IMR-90 (cell line): ENCODE data around the gene TRPM6. TPM values are rescaled to one million over a fixed set of nuclear protein-coding genes. Genes with fewer than 3 reads are reported as not detected.
A peak's percentile ranks its signal among the peaks of the same experiment; 100 is the strongest.

Source experiments
- ATAC-seq: fragments of 200-7000 bp; cut with Tn5 transposase; 2 replicates; pipeline ENCODE4 v1.9.1; 2020; ENCODE audit warnings: low read depth, mild to moderate bottlenecking, moderate library complexity
- BruUV-seq: library from RNA; stranded (reverse); fragments of 400-500 nt; replicated peaks from 2 replicates; lab custom pipeline; 2021; lab: Mats Ljungman, UMichigan
- CTCF ChIA-PET: fragments of 300-600 bp; formaldehyde crosslinking; extraction: SDS; loops from one replicate; lab custom pipeline; 2021; ENCODE audit warnings: antibody characterized with exemption; lab: Yijun Ruan, JAX
- POLR2A ChIA-PET: fragments of 300-600 bp; sonication (Branson Sonifier 250); formaldehyde crosslinking; loops from one replicate; lab custom pipeline; 2022; ENCODE audit warnings: antibody characterized with exemption; ENCODE audit not compliant: unreplicated experiment; lab: Charles Lee
- DNase-seq: peaks from one replicate; pipeline ENCODE4 v3.0.0; 2013
- H2AFZ ChIP-seq: replicated peaks from 2 replicates; pipeline ENCODE3; 2013; ENCODE audit warnings: low read length, mild to moderate bottlenecking; ENCODE audit not compliant: poor library complexity
- H2AK5ac ChIP-seq: 2 replicates; pipeline ENCODE4 v1.6.1; 2013; ENCODE audit warnings: low read depth, low read length, inconsistent platforms
- H2AK9ac ChIP-seq: replicated peaks from 2 replicates; pipeline ENCODE3; 2013; ENCODE audit warnings: mild to moderate bottlenecking, low read depth, low read length, moderate library complexity; ENCODE audit not compliant: poor library complexity
- H2BK120ac ChIP-seq: 2 replicates; pipeline ENCODE4 v1.6.1; 2013; ENCODE audit warnings: low read depth, low read length, inconsistent platforms
- H2BK15ac ChIP-seq: 3 replicates; pipeline ENCODE4 v1.6.1; 2013; ENCODE audit warnings: low read depth, low read length, inconsistent platforms
- H2BK20ac ChIP-seq: 2 replicates; pipeline ENCODE4 v1.6.1; 2013; ENCODE audit warnings: low read depth, mild to moderate bottlenecking, inconsistent platforms, low read length, moderate library complexity
- H2BK5ac ChIP-seq: 2 replicates; pipeline ENCODE4 v1.6.1; 2013; ENCODE audit warnings: mild to moderate bottlenecking, low read depth, low read length, inconsistent platforms; ENCODE audit not compliant: poor library complexity, severe bottlenecking
- H3K14ac ChIP-seq: replicated peaks from 2 replicates; pipeline ENCODE4 v1.6.1; 2013; ENCODE audit warnings: low read depth, low read length, inconsistent platforms
- H3K18ac ChIP-seq: 2 replicates; pipeline ENCODE4 v1.6.1; 2013; ENCODE audit warnings: low read depth, low read length, control low read depth
- H3K23ac ChIP-seq: 2 replicates; pipeline ENCODE4 v1.6.1; 2013; ENCODE audit warnings: low read depth, low read length, inconsistent platforms
- H3K27ac ChIP-seq: 2 replicates; pipeline ENCODE4 v1.5.1; 2013; ENCODE audit warnings: mild to moderate bottlenecking, control low read depth, low read length; ENCODE audit not compliant: insufficient read depth
- H3K27me3 ChIP-seq: 2 replicates; pipeline ENCODE4 v1.6.1; 2013; ENCODE audit warnings: low read length; ENCODE audit not compliant: control insufficient read depth, insufficient read depth
- H3K36me3 ChIP-seq: 2 replicates; pipeline ENCODE4 v1.6.1; 2013; ENCODE audit warnings: low read length, mixed read lengths; ENCODE audit not compliant: control insufficient read depth, insufficient read depth
- H3K4ac ChIP-seq: 2 replicates; pipeline ENCODE4 v1.6.1; 2013; ENCODE audit warnings: low read depth, low read length, inconsistent platforms
- H3K4me1 ChIP-seq: 2 replicates; pipeline ENCODE4 v1.6.1; 2013; ENCODE audit warnings: low read length, mixed read lengths; ENCODE audit not compliant: control insufficient read depth, insufficient read depth
- H3K4me2 ChIP-seq: 2 replicates; pipeline ENCODE4 v1.6.1; 2013; ENCODE audit warnings: low read depth, mild to moderate bottlenecking, control low read depth, low read length, moderate library complexity
- H3K4me3 ChIP-seq: 2 replicates; pipeline ENCODE4 v1.5.1; 2013; ENCODE audit warnings: low read depth, mild to moderate bottlenecking, control low read depth, low read length, moderate library complexity; ENCODE audit not compliant: insufficient read depth
- H3K56ac ChIP-seq: 2 replicates; pipeline ENCODE4 v1.6.1; 2013; ENCODE audit warnings: low read length, inconsistent platforms; ENCODE audit not compliant: insufficient read depth; ENCODE audit errors: extremely low read depth
- H3K79me1 ChIP-seq, 2 experiments: 2 replicates each; pipeline ENCODE4 v1.6.1; 2013; ENCODE audit warnings: low read length in 2 of 2, inconsistent platforms in 1 of 2, low read depth in 1 of 2
- H3K9ac ChIP-seq: 2 replicates; pipeline ENCODE4 v1.6.1; 2013; ENCODE audit warnings: low read depth, low read length, control low read depth
- H3K9me1 ChIP-seq: 2 replicates; pipeline ENCODE4 v1.6.1; 2013; ENCODE audit warnings: low read length, inconsistent platforms; ENCODE audit not compliant: insufficient read depth
- H3K9me3 ChIP-seq: 2 replicates; pipeline ENCODE4 v1.6.1; 2013; ENCODE audit warnings: low read length; ENCODE audit not compliant: control insufficient read depth, insufficient read depth
- H4K20me1 ChIP-seq: 2 replicates; pipeline ENCODE4 v1.6.1; 2013; ENCODE audit warnings: low read length, inconsistent platforms; ENCODE audit not compliant: insufficient read depth
- H4K5ac ChIP-seq: 2 replicates; pipeline ENCODE4 v1.6.1; 2013; ENCODE audit warnings: mild to moderate bottlenecking, low read depth, low read length, control low read depth
- H4K8ac ChIP-seq, 2 experiments: 2 replicates each; pipeline ENCODE4 v1.6.1; 2013; ENCODE audit warnings: low read depth in 2 of 2, low read length in 2 of 2, control low read depth in 1 of 2, inconsistent platforms in 1 of 2
- H4K91ac ChIP-seq: 2 replicates; pipeline ENCODE4 v1.6.1; 2013; ENCODE audit warnings: low read depth, low read length, inconsistent platforms; ENCODE audit not compliant: insufficient read depth
- BHLHE40 ChIP-seq: fragments of 150-350 bp; IDR thresholded peaks from 2 replicates; pipeline ENCODE4 v1.6.1; 2016; ENCODE audit warnings: mild to moderate bottlenecking, low read depth, low read length
- CEBPB ChIP-seq: IDR thresholded peaks from 2 replicates; pipeline ENCODE4 v1.6.1; 2012; ENCODE audit warnings: low read depth, low read length, improper control_type of control experiment
- CHD1 ChIP-seq: IDR thresholded peaks from 2 replicates; pipeline ENCODE4 v1.6.1; 2012; ENCODE audit warnings: low read depth, low read length, improper control_type of control experiment
- CTCF ChIP-seq: conservative IDR thresholded peaks from 2 replicates; pipeline ENCODE4 v1.5.1; 2012; ENCODE audit warnings: mild to moderate bottlenecking, low read depth, low read length, improper control_type of control experiment
- FOS ChIP-seq: fragments of 150-350 bp; IDR thresholded peaks from 2 replicates; pipeline ENCODE4 v1.6.1; 2016; ENCODE audit warnings: low read depth, low read length
- MAFK ChIP-seq: IDR thresholded peaks from 2 replicates; pipeline ENCODE4 v1.6.1; 2012; ENCODE audit warnings: low read depth, low read length, improper control_type of control experiment
- MAZ ChIP-seq: IDR thresholded peaks from 2 replicates; pipeline ENCODE4 v1.6.1; 2012; ENCODE audit warnings: low read depth, mild to moderate bottlenecking, low read length, improper control_type of control experiment, moderate library complexity, borderline replicate concordance
- MXI1 ChIP-seq: IDR thresholded peaks from 2 replicates; pipeline ENCODE4 v1.6.1; 2012; ENCODE audit warnings: low read depth, mild to moderate bottlenecking, low read length, moderate library complexity, borderline replicate concordance
- NFE2L2 ChIP-seq: fragments of 150-350 bp; IDR thresholded peaks from 2 replicates; pipeline ENCODE4 v1.6.1; 2016; ENCODE audit warnings: low read depth, mild to moderate bottlenecking, low read length
- POLR2A ChIP-seq: IDR thresholded peaks from 2 replicates; pipeline ENCODE4 v1.6.1; 2012; ENCODE audit warnings: mild to moderate bottlenecking, low read depth, low read length
- RAD21 ChIP-seq: IDR thresholded peaks from 2 replicates; pipeline ENCODE4 v1.6.1; 2012; ENCODE audit warnings: low read length, improper control_type of control experiment
- RCOR1 ChIP-seq: IDR thresholded peaks from 2 replicates; pipeline ENCODE4 v1.6.1; 2012; ENCODE audit warnings: mild to moderate bottlenecking, low read length, improper control_type of control experiment; ENCODE audit not compliant: insufficient replicate concordance
- RFX5 ChIP-seq: IDR thresholded peaks from 2 replicates; pipeline ENCODE4 v1.8.0; 2012; ENCODE audit warnings: low read depth, mild to moderate bottlenecking, low read length, moderate library complexity
- SMC3 ChIP-seq: fragments of 150-350 bp; IDR thresholded peaks from 2 replicates; pipeline ENCODE4 v1.6.1; 2016; ENCODE audit warnings: low read depth, mild to moderate bottlenecking, antibody characterized with exemption, low read length, moderate library complexity
- WGBS, 2 experiments: methylation state at CpG; one replicate each; pipeline versions ENCODE4 v1.1.5 to v1.1.7; 2013; ENCODE audit warnings: missing lambda C conversion rate in 2 of 2; ENCODE audit not compliant: insufficient read length in 1 of 2; ENCODE audit errors: extremely low coverage in 2 of 2; 5-methylcytosine and 5-hydroxymethylcytosine counted together
- dilution Hi-C: fragments of 300-500 bp; cut with HindIII; formaldehyde crosslinking; loops from one replicate; pipeline ENCODE4 v1.14.3; 2018; ENCODE audit warnings: low sequenced_read_pairs; ENCODE audit not compliant: unreplicated experiment
- in situ Hi-C: fragments of 300-500 bp; cut with MboI; formaldehyde crosslinking; loops from 3 replicates; pipeline ENCODE4 v1.14.3; 2019; ENCODE audit warnings: low sequenced_read_pairs, inconsistent platforms, mixed read lengths
- intact Hi-C: fragments of 100-400 bp; cut with micrococcal nuclease; formaldehyde crosslinking; loops from 2 replicates; pipeline ENCODE4 v1.10.0; 2022
- polyA plus RNA-seq, 3 experiments: library from polyadenylated mRNA; depleted of rRNA; stranded (reverse); fragments of >200 nt; gene quantifications; 2 replicates each; pipeline ENCODE4 v1.2.3, GENCODE V29; 2012; ENCODE audit warnings: low replicate concordance in 1 of 3
- total RNA-seq: library from RNA; depleted of rRNA; stranded (reverse); fragments of >200 nt; gene quantifications from 2 replicates; pipeline ENCODE4 v1.2.3, GENCODE V29; 2012
- TF ChIP-seq, protein P1 (sequence below): fragments of 150-350 bp; IDR thresholded peaks from 2 replicates; pipeline ENCODE4 v1.6.1; 2016; ENCODE audit warnings: low read depth, mild to moderate bottlenecking, low read length, moderate library complexity, borderline replicate concordance
- TF ChIP-seq, protein P2 (sequence below): fragments of 150-350 bp; IDR thresholded peaks from 2 replicates; pipeline ENCODE4 v1.6.1; 2017; ENCODE audit warnings: mild to moderate bottlenecking, antibody characterized with exemption, low read length, low read depth

Gene TRPM6
- total and polyA plus RNA-seq, 2 of the 4 experiments (the other 2 are of a cell fraction) = under 0.01 to 0.02 TPM

DNA sequence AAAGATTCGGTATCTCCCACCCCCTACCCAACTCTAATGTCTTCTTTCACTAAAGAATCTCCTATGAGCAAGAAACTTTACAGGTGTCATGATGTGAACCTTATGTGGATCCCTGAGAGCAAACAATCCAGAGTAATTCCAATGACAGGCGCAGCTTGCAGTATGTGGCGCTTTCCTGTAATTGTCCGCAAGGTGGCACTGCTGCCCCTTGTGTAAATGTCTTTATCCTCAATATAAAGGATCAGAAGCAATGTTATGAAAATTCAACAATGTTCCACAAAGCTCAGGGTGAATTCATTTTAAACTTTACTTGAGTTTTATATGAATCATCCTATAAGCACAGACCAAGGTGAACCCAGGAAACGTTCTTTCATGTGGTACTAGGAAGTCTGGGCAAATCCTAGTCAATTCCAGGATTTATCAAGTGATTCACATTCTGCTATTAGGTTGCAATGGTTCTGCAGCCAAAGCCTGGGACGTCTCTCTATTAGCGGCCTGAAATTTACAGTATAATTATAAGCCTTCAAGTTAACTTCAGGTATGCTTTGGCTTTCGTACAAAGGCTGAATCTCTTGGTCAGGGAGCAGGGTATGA is 113.7 kb downstream of the TRPM6 start:
- ATAC-seq = peak; percentile 83
- Histone ChIP-seq H3K9ac (no peak overlapping the region), H3K4me2 (no peak overlapping the region), H3K9me1 (no peaks in the 10 kb centered on the region), H4K8ac (no peak overlapping the region), H2BK120ac (no peak overlapping the region), H3K4me1 (no peaks in the 10 kb centered on the region), H2BK15ac (no peak overlapping the region), H2AFZ (no peak overlapping the region), H4K20me1 (no peaks in the 10 kb centered on the region), H3K18ac (no peak overlapping the region), H3K27me3 (no peaks in the 10 kb centered on the region), H3K36me3 (no peaks in the 10 kb centered on the region), H3K23ac (no peak overlapping the region), H3K14ac (no peak overlapping the region), H2AK9ac (no peak overlapping the region), H2BK20ac (no peak overlapping the region), H3K9me3 (no peaks in the 10 kb centered on the region), H4K91ac (no peak overlapping the region), H3K79me1 (no peaks in the 10 kb centered on the region), H2BK5ac (no peak overlapping the region), H2AK5ac (no peak overlapping the region), H3K4me3 (no peak overlapping the region), H3K27ac (no peak overlapping the region), H4K5ac (no peak overlapping the region), H3K56ac (no peak overlapping the region), H3K4ac (no peak overlapping the region)
- intact Hi-C loops = no loop called here
- WGBS, 2 experiments = no CpG with 5 or more reads among the region's 8 CpGs
- dilution Hi-C loops = no loop called here
- ChIA-PET POLR2A (no interaction called here), CTCF (interaction anchor here (0.6 to 1.7 kb wide), 19 partner anchors 9 to 1916 kb away, joined by 3 to 6 read pairs (median 3); no protein-coding TSS in a partner anchor)
- in situ Hi-C loops = loop anchor here (5.0 kb wide), 1 partner anchor 303 kb away; no protein-coding TSS in a partner anchor
- no TSS peak for BruUV-seq
- DNase-seq = peak; percentile 73
- TF ChIP-seq FOS (no peak), MXI1 (no peak), SMC3 (peak; percentile 73), MAZ (no peak), CEBPB (no peak), CTCF (peak; percentile 89), RFX5 (no peak), POLR2A (no peak), NFE2L2 (no peak), BHLHE40 (no peak), MAFK (no peak), RAD21 (peak; percentile 82), CHD1 (no peak), RCOR1 (no peak)
- TF ChIP-seq, protein P1, sequence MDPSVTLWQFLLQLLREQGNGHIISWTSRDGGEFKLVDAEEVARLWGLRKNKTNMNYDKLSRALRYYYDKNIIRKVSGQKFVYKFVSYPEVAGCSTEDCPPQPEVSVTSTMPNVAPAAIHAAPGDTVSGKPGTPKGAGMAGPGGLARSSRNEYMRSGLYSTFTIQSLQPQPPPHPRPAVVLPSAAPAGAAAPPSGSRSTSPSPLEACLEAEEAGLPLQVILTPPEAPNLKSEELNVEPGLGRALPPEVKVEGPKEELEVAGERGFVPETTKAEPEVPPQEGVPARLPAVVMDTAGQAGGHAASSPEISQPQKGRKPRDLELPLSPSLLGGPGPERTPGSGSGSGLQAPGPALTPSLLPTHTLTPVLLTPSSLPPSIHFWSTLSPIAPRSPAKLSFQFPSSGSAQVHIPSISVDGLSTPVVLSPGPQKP = no peak
- TF ChIP-seq, protein P2, sequence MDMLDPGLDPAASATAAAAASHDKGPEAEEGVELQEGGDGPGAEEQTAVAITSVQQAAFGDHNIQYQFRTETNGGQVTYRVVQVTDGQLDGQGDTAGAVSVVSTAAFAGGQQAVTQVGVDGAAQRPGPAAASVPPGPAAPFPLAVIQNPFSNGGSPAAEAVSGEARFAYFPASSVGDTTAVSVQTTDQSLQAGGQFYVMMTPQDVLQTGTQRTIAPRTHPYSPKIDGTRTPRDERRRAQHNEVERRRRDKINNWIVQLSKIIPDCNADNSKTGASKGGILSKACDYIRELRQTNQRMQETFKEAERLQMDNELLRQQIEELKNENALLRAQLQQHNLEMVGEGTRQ = no peak
